HL-60 (cell line): ENCODE results near the gene ZNF287.

Experiments used
- DNase-seq, 2 experiments: peaks; one replicate each; pipeline ENCODE4 v3.0.0-alpha.2; 2010 to 2020; ENCODE audit warnings: low read depth in 1 of 2, low spot score in 1 of 2
- H3K27ac ChIP-seq: fragments of 250-450 bp; sonication (Bioruptor Pico); replicated peaks from 2 replicates; pipeline ENCODE4 v1.5.1; 2020; ENCODE audit warnings: mild to moderate bottlenecking, moderate library complexity
- H3K27me3 ChIP-seq: fragments of 250-450 bp; sonication (Bioruptor Pico); 2 replicates; pipeline ENCODE4 v1.5.1; 2021; ENCODE audit warnings: mild to moderate bottlenecking, moderate library complexity; ENCODE audit not compliant: insufficient read depth, poor library complexity, severe bottlenecking
- H3K4me3 ChIP-seq: replicated peaks from 2 replicates; pipeline ENCODE4 v1.5.1; 2011; ENCODE audit warnings: mild to moderate bottlenecking, control low read depth, low read length; ENCODE audit not compliant: insufficient read depth
- GABPA ChIP-seq: IDR thresholded peaks from 2 replicates; pipeline ENCODE4 v1.6.1; 2012; ENCODE audit warnings: low read depth
- POLR2AphosphoS5 ChIP-seq: IDR thresholded peaks from 2 replicates; pipeline ENCODE4 v1.6.1; 2012; ENCODE audit warnings: low read depth
- SPI1 ChIP-seq: IDR thresholded peaks from 2 replicates; pipeline ENCODE4 v1.6.1; 2012; ENCODE audit warnings: low read depth, mild to moderate bottlenecking, borderline replicate concordance
- TF ChIP-seq, protein P1 (sequence below): IDR thresholded peaks from 2 replicates; pipeline ENCODE4 v1.6.1; 2012; ENCODE audit warnings: low read depth; ENCODE audit not compliant: insufficient replicate concordance
- TF ChIP-seq, protein P2 (sequence below): IDR thresholded peaks from one replicate; pipeline ENCODE4 v1.5.1; 2011; ENCODE audit warnings: low read length, control low read depth, inconsistent platforms; ENCODE audit not compliant: insufficient read depth

ZNF287 gene

DNA sequence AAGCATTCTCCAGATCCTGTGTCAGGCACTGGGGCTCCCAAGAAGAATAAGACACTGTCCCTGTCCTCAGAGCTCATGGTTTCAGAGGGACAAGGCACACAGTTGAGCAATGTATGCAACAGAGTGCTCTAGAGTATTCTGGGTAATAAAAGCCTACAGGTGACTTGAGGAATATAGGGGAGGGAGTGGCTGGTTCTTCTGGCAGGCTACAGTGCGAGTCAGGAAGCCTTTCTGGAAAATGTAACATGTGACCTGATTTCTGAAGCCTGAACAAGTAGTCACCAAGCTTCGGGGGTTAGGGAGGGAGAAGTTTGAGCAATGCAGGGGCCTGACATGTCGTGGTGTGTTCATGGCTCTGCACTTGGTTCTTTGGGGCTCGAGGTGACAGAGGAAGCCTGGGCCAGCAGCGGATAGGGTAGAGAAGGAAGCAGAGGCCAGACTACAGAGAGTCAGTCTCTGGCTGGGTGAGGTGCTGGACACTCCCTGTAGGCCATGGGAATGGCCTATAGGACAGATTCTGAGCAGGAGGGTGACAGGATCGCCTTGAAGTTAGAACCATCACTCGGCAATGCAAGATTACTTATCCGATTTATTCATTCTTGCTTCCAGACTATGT lies 61.0 kb downstream of the ZNF287 start:
- DNase-seq: no peak
- TF ChIP-seq, protein P1, sequence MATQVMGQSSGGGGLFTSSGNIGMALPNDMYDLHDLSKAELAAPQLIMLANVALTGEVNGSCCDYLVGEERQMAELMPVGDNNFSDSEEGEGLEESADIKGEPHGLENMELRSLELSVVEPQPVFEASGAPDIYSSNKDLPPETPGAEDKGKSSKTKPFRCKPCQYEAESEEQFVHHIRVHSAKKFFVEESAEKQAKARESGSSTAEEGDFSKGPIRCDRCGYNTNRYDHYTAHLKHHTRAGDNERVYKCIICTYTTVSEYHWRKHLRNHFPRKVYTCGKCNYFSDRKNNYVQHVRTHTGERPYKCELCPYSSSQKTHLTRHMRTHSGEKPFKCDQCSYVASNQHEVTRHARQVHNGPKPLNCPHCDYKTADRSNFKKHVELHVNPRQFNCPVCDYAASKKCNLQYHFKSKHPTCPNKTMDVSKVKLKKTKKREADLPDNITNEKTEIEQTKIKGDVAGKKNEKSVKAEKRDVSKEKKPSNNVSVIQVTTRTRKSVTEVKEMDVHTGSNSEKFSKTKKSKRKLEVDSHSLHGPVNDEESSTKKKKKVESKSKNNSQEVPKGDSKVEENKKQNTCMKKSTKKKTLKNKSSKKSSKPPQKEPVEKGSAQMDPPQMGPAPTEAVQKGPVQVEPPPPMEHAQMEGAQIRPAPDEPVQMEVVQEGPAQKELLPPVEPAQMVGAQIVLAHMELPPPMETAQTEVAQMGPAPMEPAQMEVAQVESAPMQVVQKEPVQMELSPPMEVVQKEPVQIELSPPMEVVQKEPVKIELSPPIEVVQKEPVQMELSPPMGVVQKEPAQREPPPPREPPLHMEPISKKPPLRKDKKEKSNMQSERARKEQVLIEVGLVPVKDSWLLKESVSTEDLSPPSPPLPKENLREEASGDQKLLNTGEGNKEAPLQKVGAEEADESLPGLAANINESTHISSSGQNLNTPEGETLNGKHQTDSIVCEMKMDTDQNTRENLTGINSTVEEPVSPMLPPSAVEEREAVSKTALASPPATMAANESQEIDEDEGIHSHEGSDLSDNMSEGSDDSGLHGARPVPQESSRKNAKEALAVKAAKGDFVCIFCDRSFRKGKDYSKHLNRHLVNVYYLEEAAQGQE: no peak
- no peak for TF ChIP-seq SPI1
- no peak for TF ChIP-seq GABPA
- no peak overlapping the region for H3K27ac ChIP-seq
- H3K4me3 ChIP-seq: no peak overlapping the region
- H3K27me3 ChIP-seq: no peaks in the 10 kb centered on the region

DNA sequence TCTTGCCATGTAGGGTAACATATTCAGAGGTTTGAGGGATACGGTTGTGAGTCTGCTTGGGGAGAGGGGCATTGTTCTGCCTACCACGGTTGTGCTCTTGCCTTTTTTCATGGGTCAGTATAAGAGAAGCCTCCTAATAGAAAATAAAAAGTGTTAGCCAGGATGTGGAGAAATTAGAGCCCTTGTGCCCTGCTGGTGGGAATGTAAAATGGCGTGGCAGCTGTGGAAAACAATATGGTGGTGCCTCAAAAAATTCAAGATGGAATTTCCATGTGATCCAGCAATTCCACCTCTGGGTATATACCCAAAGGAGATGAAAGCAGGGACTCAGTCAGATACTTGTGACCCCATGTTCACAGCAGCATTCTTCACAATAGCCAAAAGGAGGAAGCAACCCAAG lies 62.8 kb downstream of the ZNF287 start:
- no peak for DNase-seq
- no peaks in the 10 kb centered on the region for H3K27me3 ChIP-seq
- TF ChIP-seq SPI1: no peak
- TF ChIP-seq POLR2AphosphoS5: no peak
- TF ChIP-seq, protein P2, sequence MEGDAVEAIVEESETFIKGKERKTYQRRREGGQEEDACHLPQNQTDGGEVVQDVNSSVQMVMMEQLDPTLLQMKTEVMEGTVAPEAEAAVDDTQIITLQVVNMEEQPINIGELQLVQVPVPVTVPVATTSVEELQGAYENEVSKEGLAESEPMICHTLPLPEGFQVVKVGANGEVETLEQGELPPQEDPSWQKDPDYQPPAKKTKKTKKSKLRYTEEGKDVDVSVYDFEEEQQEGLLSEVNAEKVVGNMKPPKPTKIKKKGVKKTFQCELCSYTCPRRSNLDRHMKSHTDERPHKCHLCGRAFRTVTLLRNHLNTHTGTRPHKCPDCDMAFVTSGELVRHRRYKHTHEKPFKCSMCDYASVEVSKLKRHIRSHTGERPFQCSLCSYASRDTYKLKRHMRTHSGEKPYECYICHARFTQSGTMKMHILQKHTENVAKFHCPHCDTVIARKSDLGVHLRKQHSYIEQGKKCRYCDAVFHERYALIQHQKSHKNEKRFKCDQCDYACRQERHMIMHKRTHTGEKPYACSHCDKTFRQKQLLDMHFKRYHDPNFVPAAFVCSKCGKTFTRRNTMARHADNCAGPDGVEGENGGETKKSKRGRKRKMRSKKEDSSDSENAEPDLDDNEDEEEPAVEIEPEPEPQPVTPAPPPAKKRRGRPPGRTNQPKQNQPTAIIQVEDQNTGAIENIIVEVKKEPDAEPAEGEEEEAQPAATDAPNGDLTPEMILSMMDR: no peak
- TF ChIP-seq, protein P1: no peak
- TF ChIP-seq GABPA: no peak

DNA sequence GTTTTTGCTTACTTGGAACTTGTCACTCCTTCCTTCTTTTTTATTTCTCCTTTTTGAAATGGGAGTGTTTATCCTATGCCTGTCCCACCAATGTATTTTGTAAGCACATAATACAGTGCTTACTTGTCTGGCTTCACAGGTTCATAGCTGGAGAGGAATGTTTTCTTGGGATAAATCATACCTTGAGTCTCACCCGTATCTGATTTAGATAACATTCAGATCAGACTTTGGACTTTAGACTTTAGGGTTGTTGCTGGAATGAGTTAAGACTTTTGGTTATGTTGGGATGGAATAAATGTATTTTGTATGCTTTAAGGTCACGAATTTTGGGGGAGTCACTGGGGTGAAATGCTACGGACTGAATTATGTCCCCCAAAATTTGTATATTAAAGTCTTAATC lies 64.0 kb downstream of the ZNF287 start:
- Histone ChIP-seq H3K27ac (no peak overlapping the region), H3K27me3 (no peaks in the 10 kb centered on the region), H3K4me3 (no peak overlapping the region)
- DNase-seq: no peak
- TF ChIP-seq GABPA (no peak), POLR2AphosphoS5 (no peak), SPI1 (no peak)
- TF ChIP-seq, protein P1: no peak
- TF ChIP-seq, protein P2: no peak

More for the DNA sequence above, 62.8 kb downstream of the ZNF287 start:
- Histone ChIP-seq H3K4me3 (no peak overlapping the region), H3K27ac (no peak overlapping the region)
